ENCODE measurements around the gene TNS1. TPM values are rescaled to one million over a fixed set of nuclear protein-coding genes. Genes with fewer than 3 reads are reported as not detected.

The TNS1 gene
- total RNA-seq, 1 donor from 2014 or later = 0.24 TPM

DNA sequence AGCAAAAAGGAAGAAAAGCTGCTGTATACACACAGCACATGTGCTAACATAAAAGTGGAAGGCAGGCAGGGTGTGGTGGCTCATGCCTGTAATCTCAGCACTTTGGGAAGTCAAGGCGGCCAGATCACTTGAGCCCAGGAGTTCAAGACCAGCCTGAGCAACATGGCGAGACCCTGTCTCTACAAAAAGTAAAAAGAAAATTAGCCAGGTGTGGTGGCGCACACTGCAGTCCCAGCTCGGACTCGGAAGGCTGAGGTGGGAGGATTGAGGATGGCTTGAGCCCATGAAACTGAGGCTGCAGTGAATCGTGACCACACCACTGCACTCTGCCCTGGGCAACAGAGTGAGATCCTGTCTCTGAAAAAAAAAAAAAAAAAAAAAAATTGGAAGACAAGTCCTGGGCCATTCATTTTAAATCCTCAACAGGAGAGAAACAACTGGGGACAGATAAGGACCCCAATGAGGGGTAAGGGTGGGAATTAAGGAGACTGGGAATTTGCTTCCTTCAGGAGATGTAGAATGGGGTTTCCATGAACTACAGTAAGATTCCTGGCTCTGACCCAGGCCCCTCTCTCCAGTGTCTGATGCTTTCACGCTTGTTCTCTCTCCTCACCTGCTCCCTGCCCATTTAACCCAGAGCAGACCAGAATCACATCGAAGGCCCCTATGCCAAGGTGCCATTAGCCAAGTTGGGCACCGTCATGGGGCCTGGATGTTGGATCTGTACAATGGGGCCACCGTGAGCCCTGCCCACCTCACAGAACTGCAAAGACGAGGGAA is 29.6 kb downstream of the TNS1 start:
- H3K4me2 ChIP-seq = no peak overlapping the region
- H3K27ac ChIP-seq = no peak overlapping the region
- H3K9me3 ChIP-seq (ENCODE audit: low read depth) = no peaks in the 10 kb centered on the region
- H2AFZ ChIP-seq (replicated peaks) = no peak overlapping the region
- peaks cover 4% of the 10 kb centered on the region for H3K4me1 ChIP-seq
- no peaks in the 10 kb centered on the region for H3F3A ChIP-seq (ENCODE audit: low read depth)
- Mint-ChIP-seq H3K27me3 (ENCODE audit: insufficient read depth, low read depth) (peaks cover 2% of the 10 kb centered on the region), H3K9me3 (no peaks in the 10 kb centered on the region), H3K36me3 (no peaks in the 10 kb centered on the region), H3K4me3 (no peak overlapping the region), H3K27ac (peak overlapping the region; percentile 78), H3K4me1 (peaks cover 12% of the 10 kb centered on the region)
- DNase-seq (ENCODE audit: low spot score) = no peak
- no peaks in the 10 kb centered on the region for H3K36me3 ChIP-seq
- H3K79me2 ChIP-seq (ENCODE audit: low read depth) = no peaks in the 10 kb centered on the region
- peaks cover 41% of the 10 kb centered on the region for H3K27me3 ChIP-seq
- no peak for TF ChIP-seq EZH2phosphoT487 (IDR thresholded peaks at IDR 0.05)
- no peak for TF ChIP-seq CTCF (IDR thresholded peaks at IDR 0.05)
- TF ChIP-seq EZH2 (IDR thresholded peaks at IDR 0.05) = no peak
- no peak overlapping the region for H3K9ac ChIP-seq
- no peak overlapping the region for H3K4me3 ChIP-seq
- peaks cover 4% of the 10 kb centered on the region for H4K20me1 ChIP-seq (ENCODE audit: low read depth)

DNA sequence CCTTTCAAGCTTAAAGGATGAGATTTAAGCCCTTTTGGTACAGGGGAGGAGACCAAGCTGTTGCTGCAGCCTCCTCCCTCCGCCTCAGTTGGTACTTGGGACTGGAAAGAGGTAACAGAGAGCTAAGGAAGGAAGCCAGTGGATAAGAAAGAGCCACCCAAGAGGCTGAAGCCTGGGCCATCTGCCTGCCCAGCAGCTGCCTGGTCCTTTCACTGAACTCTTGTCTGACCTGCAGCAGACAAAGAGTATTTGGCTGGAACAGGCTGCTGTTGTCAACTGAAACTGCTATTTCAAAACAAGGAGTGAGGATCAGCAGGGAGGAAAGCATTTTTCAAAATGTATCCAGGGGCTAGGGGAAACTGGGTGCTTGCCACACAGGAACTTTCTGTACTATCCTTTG is 30.3 kb downstream of the TNS1 start:
- no peak overlapping the region for H2AFZ ChIP-seq (replicated peaks)
- H3K36me3 ChIP-seq = no peaks in the 10 kb centered on the region
- H3K4me2 ChIP-seq = no peak overlapping the region
- Mint-ChIP-seq H3K27me3 (ENCODE audit: insufficient read depth, low read depth) (peaks cover 2% of the 10 kb centered on the region), H3K4me3 (peak overlapping the region; percentile 9), H3K4me1 (peaks cover 12% of the 10 kb centered on the region), H3K9me3 (peaks cover 2% of the 10 kb centered on the region), H3K36me3 (no peaks in the 10 kb centered on the region), H3K27ac (no peak overlapping the region)
- no peaks in the 10 kb centered on the region for H3K9me3 ChIP-seq (ENCODE audit: low read depth)
- H3K79me2 ChIP-seq (ENCODE audit: low read depth) = no peaks in the 10 kb centered on the region
- H3K4me3 ChIP-seq = no peak overlapping the region
- peak; percentile 42 for DNase-seq (ENCODE audit: low spot score)
- no peaks in the 10 kb centered on the region for H3F3A ChIP-seq (ENCODE audit: low read depth)
- no peak overlapping the region for H3K9ac ChIP-seq
- no peaks in the 10 kb centered on the region for H4K20me1 ChIP-seq (ENCODE audit: low read depth)
- no peak overlapping the region for H3K27ac ChIP-seq
- TF ChIP-seq EZH2phosphoT487 (IDR thresholded peaks at IDR 0.05) = no peak
- TF ChIP-seq EZH2 (IDR thresholded peaks at IDR 0.05) = no peak
- TF ChIP-seq CTCF (IDR thresholded peaks at IDR 0.05) = no peak
- H3K27me3 ChIP-seq = peaks cover 34% of the 10 kb centered on the region
- peaks cover 4% of the 10 kb centered on the region for H3K4me1 ChIP-seq

- H3K27ac Mint-ChIP-seq = no peak overlapping the region
- TF ChIP-seq EZH2phosphoT487 (IDR thresholded peaks at IDR 0.05) (no peak), CTCF (IDR thresholded peaks at IDR 0.05) (no peak), EZH2 (IDR thresholded peaks at IDR 0.05) (no peak)
- Histone ChIP-seq H3K4me1 (peaks cover 4% of the 10 kb centered on the region), H2AFZ (replicated peaks) (no peak overlapping the region), H3K9ac (no peak overlapping the region), H3K4me2 (no peak overlapping the region), H3K36me3 (no peaks in the 10 kb centered on the region), H3K4me3 (no peak overlapping the region), H3K27ac (no peak overlapping the region), H3K9me3 (ENCODE audit: low read depth) (no peaks in the 10 kb centered on the region), H3F3A (ENCODE audit: low read depth) (no peaks in the 10 kb centered on the region), H4K20me1 (ENCODE audit: low read depth) (no peaks in the 10 kb centered on the region), H3K79me2 (ENCODE audit: low read depth) (no peaks in the 10 kb centered on the region), H3K27me3 (peaks cover 29% of the 10 kb centered on the region)
- DNase-seq (ENCODE audit: low spot score) = no peak
- peaks cover 12% of the 10 kb centered on the region for H3K4me1 Mint-ChIP-seq
- H3K27me3 Mint-ChIP-seq (ENCODE audit: insufficient read depth, low read depth) = peaks cover 2% of the 10 kb centered on the region
- no peaks in the 10 kb centered on the region for H3K36me3 Mint-ChIP-seq
- H3K4me3 Mint-ChIP-seq = no peak overlapping the region
- H3K9me3 Mint-ChIP-seq = peaks cover 2% of the 10 kb centered on the region
Observed at GRCh38 chr2:217972037-217972436, 30.8 kb downstream of the TNS1 start.
